Measurements from ENCODE around the gene FAM210B.

Gene FAM210B

DNA sequence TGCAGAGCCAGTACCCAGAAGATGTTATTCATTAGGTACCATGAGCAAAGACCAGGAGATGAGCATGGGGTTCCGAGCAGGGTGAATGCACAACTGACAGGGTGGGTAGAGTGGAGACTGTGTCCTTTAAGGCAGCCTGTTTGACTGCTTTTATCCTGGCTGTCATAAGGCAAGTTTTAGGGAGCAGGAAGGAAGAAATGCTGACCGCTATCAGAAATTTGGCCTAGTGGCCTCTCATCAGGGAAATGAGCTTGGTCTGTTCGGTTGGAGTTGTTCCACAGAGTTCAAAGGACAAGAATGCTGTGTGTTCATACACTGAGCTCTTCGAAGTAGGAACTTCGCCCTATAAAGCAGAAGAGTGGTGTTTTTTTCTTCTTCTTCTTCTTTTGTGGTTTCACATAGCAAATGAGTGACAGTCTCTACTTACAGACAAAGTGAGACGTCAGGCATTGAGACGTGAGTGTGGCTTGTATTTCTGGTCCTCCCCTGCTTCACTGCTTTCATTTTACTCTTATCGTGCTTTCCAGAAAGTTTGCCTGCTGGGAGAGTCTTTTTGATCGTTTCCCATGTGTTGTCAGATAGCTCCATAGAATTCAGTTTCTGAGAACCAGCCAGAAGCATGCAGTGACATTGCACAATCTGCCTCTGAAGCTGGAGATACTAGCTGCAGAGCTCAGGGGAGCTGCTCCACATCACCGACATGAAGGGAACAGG is 53.1 kb downstream of the FAM210B start, which contains the start of gene CASS4:
CASS4 (plus strand) TSS at position 502 of the 714 bp plus-strand sequence; CDS start at position 701, 199 bp downstream.
- peak; percentile 72 to 95 for DNase-seq (ENCODE audit: low read depth in 2 of 2)
- peak within 1 kb of the TSS; percentile 10 to 27 for H3K4me3 ChIP-seq (replicated peaks in 1 of 2; ENCODE audit: low read depth in 2 of 2, low read length in 2 of 2)
- TF ChIP-seq, protein P1, sequence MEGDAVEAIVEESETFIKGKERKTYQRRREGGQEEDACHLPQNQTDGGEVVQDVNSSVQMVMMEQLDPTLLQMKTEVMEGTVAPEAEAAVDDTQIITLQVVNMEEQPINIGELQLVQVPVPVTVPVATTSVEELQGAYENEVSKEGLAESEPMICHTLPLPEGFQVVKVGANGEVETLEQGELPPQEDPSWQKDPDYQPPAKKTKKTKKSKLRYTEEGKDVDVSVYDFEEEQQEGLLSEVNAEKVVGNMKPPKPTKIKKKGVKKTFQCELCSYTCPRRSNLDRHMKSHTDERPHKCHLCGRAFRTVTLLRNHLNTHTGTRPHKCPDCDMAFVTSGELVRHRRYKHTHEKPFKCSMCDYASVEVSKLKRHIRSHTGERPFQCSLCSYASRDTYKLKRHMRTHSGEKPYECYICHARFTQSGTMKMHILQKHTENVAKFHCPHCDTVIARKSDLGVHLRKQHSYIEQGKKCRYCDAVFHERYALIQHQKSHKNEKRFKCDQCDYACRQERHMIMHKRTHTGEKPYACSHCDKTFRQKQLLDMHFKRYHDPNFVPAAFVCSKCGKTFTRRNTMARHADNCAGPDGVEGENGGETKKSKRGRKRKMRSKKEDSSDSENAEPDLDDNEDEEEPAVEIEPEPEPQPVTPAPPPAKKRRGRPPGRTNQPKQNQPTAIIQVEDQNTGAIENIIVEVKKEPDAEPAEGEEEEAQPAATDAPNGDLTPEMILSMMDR (IDR thresholded peaks at IDR 0.05; ENCODE audit: low read depth, low read length), result no peak

DNA sequence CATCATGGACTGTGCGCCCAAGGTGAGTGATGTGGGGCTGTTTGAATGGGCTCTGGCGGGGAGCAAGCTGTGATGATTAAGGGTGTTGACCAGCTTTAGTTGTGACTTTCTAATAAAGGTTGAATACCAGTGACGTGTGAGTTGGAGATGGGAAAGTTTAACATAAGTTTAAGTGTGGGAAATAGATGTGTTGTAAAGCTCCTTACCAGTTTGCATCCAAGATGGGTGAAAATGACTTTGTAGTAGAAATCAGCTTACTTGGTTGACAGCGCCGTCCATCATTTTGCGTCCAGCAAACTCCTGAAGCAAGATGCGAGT is 53.7 kb downstream of the FAM210B start:
- TF ChIP-seq, protein P1 (IDR thresholded peaks at IDR 0.05; ENCODE audit: low read depth, low read length), result no peak
- peak overlapping the region in 1 of 2 donors; percentile 27 for H3K4me3 ChIP-seq (replicated peaks in 1 of 2; ENCODE audit: low read depth in 2 of 2, low read length in 2 of 2)
- no peak for DNase-seq (ENCODE audit: low read depth in 2 of 2)

DNA sequence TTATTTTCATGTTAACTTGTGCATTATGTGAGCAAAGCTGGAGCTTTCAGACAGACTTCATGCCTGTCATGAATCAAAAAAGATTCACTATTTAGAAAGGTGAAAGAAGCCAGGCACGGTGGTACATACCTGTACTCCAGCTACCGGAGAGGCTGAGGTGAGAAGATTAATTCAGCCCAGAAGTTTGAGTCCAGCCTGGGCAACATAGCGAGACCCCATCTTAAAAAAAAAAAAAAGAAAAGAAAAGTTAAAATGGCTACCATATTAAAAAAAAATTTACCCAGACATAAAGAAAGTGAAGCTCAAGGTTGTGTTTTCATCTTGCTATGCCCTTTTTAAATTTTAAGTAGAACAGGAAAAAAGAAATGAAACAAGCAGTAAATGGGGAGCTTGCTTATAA is 54.2 kb downstream of the FAM210B start:
- DNase-seq (ENCODE audit: low read depth in 2 of 2), result no peak
- no peak overlapping the region for H3K4me3 ChIP-seq (replicated peaks in 1 of 2; ENCODE audit: low read depth in 2 of 2, low read length in 2 of 2)
- TF ChIP-seq, protein P1 (IDR thresholded peaks at IDR 0.05; ENCODE audit: low read depth, low read length), result no peak

DNA sequence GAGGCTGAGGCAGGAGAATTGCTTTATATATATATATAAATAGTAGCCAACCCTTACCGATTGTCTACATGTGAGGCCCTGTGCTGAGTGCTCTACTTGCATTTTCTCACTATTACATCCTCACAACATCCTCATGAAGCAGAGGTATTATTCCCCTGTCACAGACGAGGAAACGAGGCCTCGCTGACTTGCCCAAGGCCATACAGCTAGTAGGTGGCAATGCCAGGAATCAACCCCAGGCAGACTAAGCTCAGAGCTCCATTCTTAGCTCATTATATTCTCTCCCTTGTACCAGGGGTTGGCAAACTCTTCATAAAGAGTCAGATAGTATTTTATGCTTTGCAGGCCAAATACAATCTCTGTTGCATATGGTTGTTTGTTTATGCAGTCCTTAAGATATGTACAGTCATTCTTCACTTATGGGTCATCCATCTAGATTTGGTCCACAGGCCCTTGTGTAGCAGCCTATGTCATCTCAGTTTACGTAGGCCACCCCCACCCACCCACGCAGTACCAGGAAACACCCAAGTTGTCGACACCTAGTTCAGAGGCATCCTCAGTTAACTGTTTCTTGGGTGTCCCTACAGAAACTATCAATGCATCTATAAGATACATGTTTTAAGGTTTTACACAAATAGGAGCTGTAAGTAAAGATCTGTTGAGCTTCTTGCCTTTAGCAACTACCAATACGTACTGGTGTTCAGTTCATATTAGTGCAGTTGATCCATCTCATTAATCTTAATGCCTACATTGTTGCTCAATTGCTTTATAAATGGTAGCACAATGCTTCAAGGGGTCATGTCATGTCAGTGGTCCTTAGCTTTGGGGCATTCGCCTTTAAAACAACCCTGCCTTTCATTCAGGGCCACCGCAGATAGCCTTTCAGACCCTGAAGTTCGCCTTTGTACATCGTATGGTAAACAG is 56.3 kb downstream of the FAM210B start:
- DNase-seq (ENCODE audit: low read depth in 2 of 2), result peak; percentile 81 to 85
- no peak overlapping the region for H3K4me3 ChIP-seq (replicated peaks in 1 of 2; ENCODE audit: low read depth in 2 of 2, low read length in 2 of 2)
- TF ChIP-seq, protein P1 (IDR thresholded peaks at IDR 0.05; ENCODE audit: low read depth, low read length), result no peak

DNA sequence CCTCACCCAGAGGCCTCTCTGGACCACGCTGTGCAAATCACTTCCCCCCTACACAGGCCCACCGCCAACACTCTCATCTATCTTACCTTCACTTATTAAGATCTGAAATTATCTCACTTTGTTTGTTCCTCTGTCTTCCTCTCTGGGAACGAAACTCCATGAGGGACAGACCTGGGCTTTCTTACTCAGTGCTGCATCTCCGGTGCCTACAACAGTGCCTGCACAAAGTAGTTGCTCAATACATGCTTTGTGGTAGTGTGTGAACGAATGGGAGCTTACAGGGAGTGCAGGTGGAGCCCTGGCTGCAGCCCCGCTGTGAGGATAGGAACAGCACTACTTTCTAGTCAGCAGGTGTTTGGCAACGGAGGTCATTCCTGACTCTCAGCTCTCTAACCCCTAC is 58.6 kb downstream of the FAM210B start:
- TF ChIP-seq, protein P1 (IDR thresholded peaks at IDR 0.05; ENCODE audit: low read depth, low read length), result no peak
- no peak for DNase-seq (ENCODE audit: low read depth in 2 of 2)
- no peak overlapping the region for H3K4me3 ChIP-seq (replicated peaks in 1 of 2; ENCODE audit: low read depth in 2 of 2, low read length in 2 of 2)

DNA sequence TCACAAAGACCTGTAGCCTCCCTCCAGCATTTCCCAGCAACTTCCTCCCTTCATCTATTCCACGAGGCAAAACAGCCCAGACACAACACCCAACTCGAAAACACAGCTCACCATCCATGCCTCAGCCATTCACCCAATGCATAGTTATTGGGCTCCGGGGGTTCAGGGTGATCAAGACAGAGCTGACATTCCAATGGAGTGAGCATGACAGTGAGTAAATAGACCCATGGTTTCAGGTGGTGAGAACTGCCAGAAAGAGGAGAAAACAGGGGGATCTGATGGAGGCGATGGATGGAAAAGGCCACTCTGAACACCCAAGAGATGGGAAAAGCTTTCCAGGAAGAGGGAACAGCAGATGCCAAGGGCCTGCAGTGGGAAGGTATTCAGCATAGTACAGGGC is 59.1 kb downstream of the FAM210B start:
- no peak overlapping the region for H3K4me3 ChIP-seq (replicated peaks in 1 of 2; ENCODE audit: low read depth in 2 of 2, low read length in 2 of 2)
- TF ChIP-seq, protein P1 (IDR thresholded peaks at IDR 0.05; ENCODE audit: low read depth, low read length), result no peak
- DNase-seq (ENCODE audit: low read depth in 2 of 2), result peak in 1 of 2 donors; percentile 44
